HepG2 (cell line): ENCODE results near the gene RCAN2.

Experiments
- CHCHD3 ChIP-seq: sonication (generic); formaldehyde crosslinking; IDR thresholded peaks from 2 replicates; pipeline ENCODE4 v1.8.0; 2022; ENCODE audit warnings: mild to moderate bottlenecking, missing genetic modification reagents, moderate library complexity
- KLF13 ChIP-seq: sonication (generic); formaldehyde crosslinking; IDR thresholded peaks from 2 replicates; pipeline ENCODE4 v1.4.0; 2020; ENCODE audit warnings: mild to moderate bottlenecking, missing genetic modification reagents
- MIER3 ChIP-seq: IDR thresholded peaks from 2 replicates; pipeline ENCODE4 v1.6.1; 2016; ENCODE audit warnings: missing compliant biosample characterization, borderline replicate concordance
- NFE2L1 ChIP-seq: sonication (generic); formaldehyde crosslinking; IDR thresholded peaks from 2 replicates; pipeline ENCODE4 v1.4.0; 2020; ENCODE audit warnings: missing genetic modification reagents, mild to moderate bottlenecking, borderline replicate concordance
- RBAK ChIP-seq: sonication (generic); formaldehyde crosslinking; IDR thresholded peaks from 2 replicates; pipeline ENCODE4 v1.5.1; 2020; ENCODE audit warnings: mild to moderate bottlenecking, missing genetic modification reagents
- RFXANK ChIP-seq: IDR thresholded peaks from 2 replicates; pipeline ENCODE4 v1.6.1; 2016
- THAP11 ChIP-seq: IDR thresholded peaks from 2 replicates; pipeline ENCODE4 v1.6.1; 2016; ENCODE audit warnings: missing biosample characterization, missing genetic modification reagents
- ZMYM4 ChIP-seq: sonication (generic); formaldehyde crosslinking; IDR thresholded peaks from 2 replicates; pipeline ENCODE4 v1.8.1; 2023; ENCODE audit warnings: mild to moderate bottlenecking, missing genetic modification reagents
- TF ChIP-seq, protein P1 (sequence below): IDR thresholded peaks from 2 replicates; pipeline ENCODE4 v1.6.1; 2012; ENCODE audit warnings: inconsistent platforms

DNA sequence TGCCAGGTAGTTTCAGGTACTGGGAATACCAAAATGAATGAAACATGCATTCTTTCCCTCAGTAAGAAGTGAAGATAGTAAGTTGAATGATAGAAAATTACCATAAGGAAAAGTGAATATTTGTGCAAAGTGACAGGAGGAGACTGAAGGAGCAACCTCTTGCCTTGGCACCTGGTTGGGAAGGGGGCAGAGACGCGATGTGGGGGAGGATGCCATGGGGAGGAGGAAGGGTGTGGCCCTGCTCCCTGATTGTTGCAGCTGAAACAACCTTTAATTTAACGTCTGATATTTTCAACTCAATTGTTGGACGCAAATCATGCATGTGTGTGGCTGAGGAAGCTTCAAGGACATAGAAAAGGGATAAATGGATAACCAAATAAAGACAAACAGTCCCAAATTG is 248.3 kb downstream of the RCAN2 start:
- TF ChIP-seq, protein P1, sequence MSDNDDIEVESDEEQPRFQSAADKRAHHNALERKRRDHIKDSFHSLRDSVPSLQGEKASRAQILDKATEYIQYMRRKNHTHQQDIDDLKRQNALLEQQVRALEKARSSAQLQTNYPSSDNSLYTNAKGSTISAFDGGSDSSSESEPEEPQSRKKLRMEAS = no peak
- no peak for TF ChIP-seq CHCHD3 (CRISPR knock-in tag)
- TF ChIP-seq THAP11 = no peak
- TF ChIP-seq MIER3 (CRISPR knock-in tag) = no peak
- no peak for TF ChIP-seq RFXANK (CRISPR knock-in tag)
- TF ChIP-seq NFE2L1 (CRISPR knock-in tag) = no peak
- TF ChIP-seq RBAK (CRISPR knock-in tag) = no peak
- no peak for TF ChIP-seq KLF13 (CRISPR knock-in tag)
- no peak for TF ChIP-seq ZMYM4
